SK-N-SH (cell line): ENCODE data around the gene SNX3. TPM values are rescaled to one million over a fixed set of nuclear protein-coding genes. Genes with fewer than 3 reads are reported as not detected.

Experiments
- CTCF ChIA-PET: fragments of 300-600, 350-600 bp; formaldehyde crosslinking; extraction: SDS; loops from one replicate; lab custom pipeline; 2021; lab: Yijun Ruan, JAX
- POLR2A ChIA-PET: fragments of 350-600 bp; sonication (Branson Sonifier 250); formaldehyde crosslinking; extraction: SDS; loops from one replicate; lab custom pipeline; 2020; ENCODE audit warnings: antibody characterized with exemption, inconsistent platforms; lab: Yijun Ruan, JAX
- DNase-seq: peaks from one replicate; pipeline ENCODE4 v3.0.0; 2012
- H2AFZ ChIP-seq: fragments of 200-600 bp; sonication (generic); 2 replicates; pipeline ENCODE4 v1.8.1; 2016; ENCODE audit warnings: antibody characterized with exemption, mild to moderate bottlenecking, low read depth
- H3F3A ChIP-seq: fragments of 200-600 bp; sonication (generic); replicated peaks from 2 replicates; pipeline ENCODE3; 2016; ENCODE audit warnings: antibody characterized with exemption, mild to moderate bottlenecking; ENCODE audit not compliant: insufficient read depth
- H3K27ac ChIP-seq, 2 experiments: fragments of 200-500 bp in 1 of 2; fragments of 200-600 bp in 1 of 2; sonication (Bioruptor generic) in 1 of 2; sonication (generic), shearing (Covaris generic) in 1 of 2; 2 replicates each; pipeline versions ENCODE4 v1.5.1 to v1.6.1; 2014 to 2016; ENCODE audit warnings: low read depth in 2 of 2, inconsistent platforms in 1 of 2, low read length in 1 of 2, mild to moderate bottlenecking in 1 of 2, mixed read lengths in 1 of 2
- H3K27me3 ChIP-seq: fragments of 200-600 bp; sonication (generic), shearing (Covaris generic); 2 replicates; pipeline ENCODE4 v1.6.1; 2016; ENCODE audit warnings: mixed run types; ENCODE audit not compliant: insufficient read depth
- H3K36me3 ChIP-seq, 2 experiments: fragments of 200-500 bp in 1 of 2; fragments of 200-600 bp in 1 of 2; sonication (Bioruptor generic) in 1 of 2; sonication (generic) in 1 of 2; replicated peaks in 1 of 2; 2 replicates each; pipeline versions ENCODE3 to v1.5.1; 2014 to 2016; ENCODE audit warnings: low read length in 1 of 2, mild to moderate bottlenecking in 1 of 2; ENCODE audit not compliant: insufficient read depth in 2 of 2, control insufficient read depth in 1 of 2
- H3K4me1 ChIP-seq, 2 experiments: fragments of 200-500 bp in 1 of 2; fragments of 200-600 bp in 1 of 2; sonication (Bioruptor generic) in 1 of 2; sonication (generic), shearing (Covaris generic) in 1 of 2; 2 replicates each; pipeline versions ENCODE4 v1.5.1 to v1.6.1; 2014 to 2016; ENCODE audit warnings: low read depth in 1 of 2, low read length in 1 of 2, mixed run types in 1 of 2; ENCODE audit not compliant: insufficient read depth in 2 of 2, control insufficient read depth in 1 of 2
- H3K4me2 ChIP-seq: fragments of 200-600 bp; sonication (generic), shearing (Covaris generic); 2 replicates; pipeline ENCODE4 v1.6.1; 2017; ENCODE audit warnings: mixed run types
- H3K4me3 ChIP-seq, 2 experiments: fragments of 200-500 bp in 1 of 2; fragments of 200-600 bp in 1 of 2; sonication (Bioruptor generic) in 1 of 2; sonication (generic), shearing (Covaris generic) in 1 of 2; 2 replicates each; pipeline versions ENCODE4 v1.5.1 to v1.8.1; 2014 to 2016; ENCODE audit warnings: low read depth in 2 of 2, inconsistent platforms in 1 of 2, low read length in 1 of 2, mild to moderate bottlenecking in 1 of 2, mixed read lengths in 1 of 2, moderate library complexity in 1 of 2
- H3K79me2 ChIP-seq: fragments of 200-600 bp; sonication (generic); 2 replicates; pipeline ENCODE4 v1.8.1; 2017; ENCODE audit warnings: mild to moderate bottlenecking; ENCODE audit not compliant: insufficient read depth
- H3K9ac ChIP-seq: fragments of 200-600 bp; sonication (generic); 2 replicates; pipeline ENCODE4 v1.6.1; 2017; ENCODE audit warnings: mixed run types
- H3K9me2 ChIP-seq: fragments of 200-600 bp; sonication (generic); 2 replicates; pipeline ENCODE4 v1.6.1; 2017; ENCODE audit warnings: mixed run types
- H3K9me3 ChIP-seq: fragments of 200-600 bp; sonication (generic); 2 replicates; pipeline ENCODE4 v1.6.1; 2017; ENCODE audit warnings: mixed run types, mild to moderate bottlenecking, moderate library complexity
- H4K20me1 ChIP-seq: fragments of 200-600 bp; sonication (generic); 2 replicates; pipeline ENCODE4 v1.6.1; 2017; ENCODE audit warnings: mild to moderate bottlenecking, mixed run types; ENCODE audit not compliant: insufficient read depth
- EP300 ChIP-seq, 2 experiments: IDR thresholded peaks; 2 replicates each; pipeline versions ENCODE4 v1.4.0 to v1.6.1; 2012; ENCODE audit warnings: borderline replicate concordance in 1 of 2, low read depth in 1 of 2, low read length in 1 of 2
- GATA2 ChIP-seq: sonication (generic); formaldehyde crosslinking; IDR thresholded peaks from 2 replicates; pipeline ENCODE4 v1.5.0; 2020; ENCODE audit warnings: mild to moderate bottlenecking, missing genetic modification reagents
- MEF2A ChIP-seq: IDR thresholded peaks from 2 replicates; pipeline ENCODE4 v1.4.0; 2012; ENCODE audit warnings: low read depth, borderline replicate concordance
- PBX3 ChIP-seq: IDR thresholded peaks from 2 replicates; pipeline ENCODE4; 2012
- POLR2AphosphoS5 ChIP-seq: IDR thresholded peaks from 2 replicates; pipeline ENCODE4 v1.6.1; 2012; ENCODE audit warnings: low read depth, low read length
- RAD21 ChIP-seq: IDR thresholded peaks from 2 replicates; pipeline ENCODE4 v1.6.1; 2012; ENCODE audit warnings: mild to moderate bottlenecking, low read length
- RCOR1 ChIP-seq: fragments of 150-350 bp; IDR thresholded peaks from 2 replicates; pipeline ENCODE4 v1.6.1; 2017; ENCODE audit warnings: antibody characterized with exemption, low read length
- RFX5 ChIP-seq: IDR thresholded peaks from 2 replicates; pipeline ENCODE4 v1.6.1; 2012; ENCODE audit warnings: mild to moderate bottlenecking, improper control_type of control experiment, low read length
- SIN3A ChIP-seq: IDR thresholded peaks from 2 replicates; pipeline ENCODE4 v1.6.1; 2012; ENCODE audit warnings: low read depth, mild to moderate bottlenecking, low read length, moderate library complexity, borderline replicate concordance
- SMC3 ChIP-seq: IDR thresholded peaks from 2 replicates; pipeline ENCODE4 v1.6.1; 2012; ENCODE audit warnings: low read depth, low read length, improper control_type of control experiment
- TAF1 ChIP-seq: IDR thresholded peaks from 2 replicates; pipeline ENCODE4 v1.6.1; 2012; ENCODE audit warnings: low read depth, mild to moderate bottlenecking, low read length, moderate library complexity, borderline replicate concordance
- TCF12 ChIP-seq: IDR thresholded peaks from 2 replicates; pipeline ENCODE4 v1.4.0; 2012
- TEAD4 ChIP-seq: IDR thresholded peaks from 2 replicates; pipeline ENCODE4 v1.4.0; 2012; ENCODE audit warnings: mild to moderate bottlenecking, borderline replicate concordance; ENCODE audit not compliant: insufficient read depth
- USF1 ChIP-seq: IDR thresholded peaks from 2 replicates; pipeline ENCODE4 v1.4.0; 2012; ENCODE audit warnings: low read depth, borderline replicate concordance
- YY1 ChIP-seq: IDR thresholded peaks from 2 replicates; pipeline ENCODE4 v1.4.0; 2012; ENCODE audit warnings: low read depth, mild to moderate bottlenecking
- WGBS: methylation state at CpG from one replicate; pipeline ENCODE4 v1.1.6; 2017; ENCODE audit warnings: low lambda C conversion rate; 5-methylcytosine and 5-hydroxymethylcytosine counted together
- polyA plus RNA-seq, 3 experiments: library from polyadenylated mRNA; depleted of rRNA; stranded (reverse); fragments of >200 nt; gene quantifications; 2 replicates each; pipeline ENCODE4 v1.2.3, GENCODE V29; 2012
- TF ChIP-seq, protein P1 (sequence below): IDR thresholded peaks from 2 replicates; pipeline ENCODE4 v1.6.1; 2012; ENCODE audit warnings: mild to moderate bottlenecking, low read depth, low read length, moderate library complexity
- TF ChIP-seq, protein P2 (sequence below): fragments of 150-350 bp; IDR thresholded peaks from 2 replicates; pipeline ENCODE4 v1.6.1; 2016; ENCODE audit warnings: mild to moderate bottlenecking, low read depth, low read length
- TF ChIP-seq, protein P3 (sequence below): fragments of 150-350 bp; IDR thresholded peaks from 2 replicates; pipeline ENCODE4 v1.6.1; 2017; ENCODE audit warnings: antibody characterized with exemption, low read length, low read depth, borderline replicate concordance

The SNX3 gene
- polyA plus RNA-seq, 1 of the 3 experiments (the other 2 are of a cell fraction) = 105 TPM

GRCh38 chr6:108288742-108289141 is 27.9 kb upstream of the SNX3 start (continued):
- TF ChIP-seq, protein P1, sequence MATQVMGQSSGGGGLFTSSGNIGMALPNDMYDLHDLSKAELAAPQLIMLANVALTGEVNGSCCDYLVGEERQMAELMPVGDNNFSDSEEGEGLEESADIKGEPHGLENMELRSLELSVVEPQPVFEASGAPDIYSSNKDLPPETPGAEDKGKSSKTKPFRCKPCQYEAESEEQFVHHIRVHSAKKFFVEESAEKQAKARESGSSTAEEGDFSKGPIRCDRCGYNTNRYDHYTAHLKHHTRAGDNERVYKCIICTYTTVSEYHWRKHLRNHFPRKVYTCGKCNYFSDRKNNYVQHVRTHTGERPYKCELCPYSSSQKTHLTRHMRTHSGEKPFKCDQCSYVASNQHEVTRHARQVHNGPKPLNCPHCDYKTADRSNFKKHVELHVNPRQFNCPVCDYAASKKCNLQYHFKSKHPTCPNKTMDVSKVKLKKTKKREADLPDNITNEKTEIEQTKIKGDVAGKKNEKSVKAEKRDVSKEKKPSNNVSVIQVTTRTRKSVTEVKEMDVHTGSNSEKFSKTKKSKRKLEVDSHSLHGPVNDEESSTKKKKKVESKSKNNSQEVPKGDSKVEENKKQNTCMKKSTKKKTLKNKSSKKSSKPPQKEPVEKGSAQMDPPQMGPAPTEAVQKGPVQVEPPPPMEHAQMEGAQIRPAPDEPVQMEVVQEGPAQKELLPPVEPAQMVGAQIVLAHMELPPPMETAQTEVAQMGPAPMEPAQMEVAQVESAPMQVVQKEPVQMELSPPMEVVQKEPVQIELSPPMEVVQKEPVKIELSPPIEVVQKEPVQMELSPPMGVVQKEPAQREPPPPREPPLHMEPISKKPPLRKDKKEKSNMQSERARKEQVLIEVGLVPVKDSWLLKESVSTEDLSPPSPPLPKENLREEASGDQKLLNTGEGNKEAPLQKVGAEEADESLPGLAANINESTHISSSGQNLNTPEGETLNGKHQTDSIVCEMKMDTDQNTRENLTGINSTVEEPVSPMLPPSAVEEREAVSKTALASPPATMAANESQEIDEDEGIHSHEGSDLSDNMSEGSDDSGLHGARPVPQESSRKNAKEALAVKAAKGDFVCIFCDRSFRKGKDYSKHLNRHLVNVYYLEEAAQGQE = no peak
- TF ChIP-seq GATA2 (CRISPR knock-in tag) = no peak
- no peak for TF ChIP-seq RAD21
- no peak for TF ChIP-seq RFX5
- TF ChIP-seq YY1 = no peak
- TF ChIP-seq TEAD4 = no peak

DNA sequence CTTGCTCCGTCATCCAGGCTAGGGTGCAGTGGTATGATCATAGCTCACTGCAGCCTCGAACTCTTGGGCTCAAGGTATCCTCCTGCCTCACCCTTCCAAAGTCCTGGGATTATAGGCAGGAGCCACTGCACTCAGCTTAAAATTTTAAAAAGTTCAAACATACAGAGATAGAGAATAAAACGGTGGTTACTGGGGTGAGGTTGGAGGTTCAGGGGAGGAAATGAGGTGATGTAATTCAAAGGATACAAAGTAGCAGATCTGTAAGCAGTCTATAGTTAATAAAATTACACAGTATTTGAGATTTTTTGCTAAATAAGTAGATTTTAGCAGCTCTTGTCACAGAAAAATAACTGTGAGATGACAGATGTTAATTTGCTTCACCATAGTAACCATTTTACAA is 26.5 kb upstream of the SNX3 start:
- Histone ChIP-seq H3F3A (no peaks in the 10 kb centered on the region), H3K9ac (no peak overlapping the region), H3K9me2 (no peaks in the 10 kb centered on the region), H4K20me1 (no peaks in the 10 kb centered on the region), H2AFZ (0 out of 2 replicates have a peak overlapping the region, but pooled peaks have one; percentile 41), H3K4me1 (no peaks in the 10 kb centered on the region), H3K4me3 (no peak overlapping the region), H3K4me2 (no peak overlapping the region), H3K9me3 (no peaks in the 10 kb centered on the region), H3K27ac (no peak overlapping the region), H3K27me3 (no peaks in the 10 kb centered on the region), H3K36me3 (no peaks in the 10 kb centered on the region), H3K79me2 (no peaks in the 10 kb centered on the region)
- POLR2A ChIA-PET = no interaction called here
- DNase-seq = no peak
- CTCF ChIA-PET = no interaction called here
- no peak for TF ChIP-seq POLR2AphosphoS5
- TF ChIP-seq PBX3 = no peak
- TF ChIP-seq, protein P2, sequence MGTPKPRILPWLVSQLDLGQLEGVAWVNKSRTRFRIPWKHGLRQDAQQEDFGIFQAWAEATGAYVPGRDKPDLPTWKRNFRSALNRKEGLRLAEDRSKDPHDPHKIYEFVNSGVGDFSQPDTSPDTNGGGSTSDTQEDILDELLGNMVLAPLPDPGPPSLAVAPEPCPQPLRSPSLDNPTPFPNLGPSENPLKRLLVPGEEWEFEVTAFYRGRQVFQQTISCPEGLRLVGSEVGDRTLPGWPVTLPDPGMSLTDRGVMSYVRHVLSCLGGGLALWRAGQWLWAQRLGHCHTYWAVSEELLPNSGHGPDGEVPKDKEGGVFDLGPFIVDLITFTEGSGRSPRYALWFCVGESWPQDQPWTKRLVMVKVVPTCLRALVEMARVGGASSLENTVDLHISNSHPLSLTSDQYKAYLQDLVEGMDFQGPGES = no peak
- no peak for TF ChIP-seq MEF2A
- TF ChIP-seq TCF12 = no peak
- TF ChIP-seq RCOR1 = no peak
- TF ChIP-seq USF1 = no peak
- no peak for TF ChIP-seq TAF1
- TF ChIP-seq, protein P1 = no peak
- TF ChIP-seq EP300 (IDR thresholded peaks at IDR 0.05; ENCODE audit: borderline replicate concordance in 1 of 2, low read depth in 1 of 2, low read length in 1 of 2) = no peak
- TF ChIP-seq, protein P3, sequence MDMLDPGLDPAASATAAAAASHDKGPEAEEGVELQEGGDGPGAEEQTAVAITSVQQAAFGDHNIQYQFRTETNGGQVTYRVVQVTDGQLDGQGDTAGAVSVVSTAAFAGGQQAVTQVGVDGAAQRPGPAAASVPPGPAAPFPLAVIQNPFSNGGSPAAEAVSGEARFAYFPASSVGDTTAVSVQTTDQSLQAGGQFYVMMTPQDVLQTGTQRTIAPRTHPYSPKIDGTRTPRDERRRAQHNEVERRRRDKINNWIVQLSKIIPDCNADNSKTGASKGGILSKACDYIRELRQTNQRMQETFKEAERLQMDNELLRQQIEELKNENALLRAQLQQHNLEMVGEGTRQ = no peak
- no peak for TF ChIP-seq SIN3A
- TF ChIP-seq TEAD4 = no peak
- TF ChIP-seq SMC3 = no peak
- WGBS = 85% methylated on average over 3 of the region's 3 CpGs
